ENCODE measurements around the gene NPTX1.

- TF ChIP-seq CTCF (IDR thresholded peaks at IDR 0.05) (no peak), POLR2A (IDR thresholded peaks at IDR 0.05) (no peak), EP300 (IDR thresholded peaks at IDR 0.05) (no peak)
Observed at GRCh38 chr17:80456465-80457235, 19.8 kb downstream of the NPTX1 start.
